Body of pancreas (tissue), 4 donors: Measurements from ENCODE around the gene UBE2M.

Experiments used
- CTCF ChIP-seq, 7 experiments: fragments of 450-650 bp in 4 of 7; fragments of 200-600 bp in 3 of 7; sonication (generic) in 3 of 7; IDR thresholded peaks; one replicate each; pipeline ENCODE4 v1.5.1; 2016 to 2019; ENCODE audit warnings: antibody characterized with exemption in 7 of 7
- POLR2A ChIP-seq, 3 donors: fragments of 450-650 bp; IDR thresholded peaks; one replicate each; pipeline ENCODE4 v1.6.1; 2016; ENCODE audit warnings: antibody characterized with exemption in 3 of 3, mild to moderate bottlenecking in 2 of 3

DNA sequence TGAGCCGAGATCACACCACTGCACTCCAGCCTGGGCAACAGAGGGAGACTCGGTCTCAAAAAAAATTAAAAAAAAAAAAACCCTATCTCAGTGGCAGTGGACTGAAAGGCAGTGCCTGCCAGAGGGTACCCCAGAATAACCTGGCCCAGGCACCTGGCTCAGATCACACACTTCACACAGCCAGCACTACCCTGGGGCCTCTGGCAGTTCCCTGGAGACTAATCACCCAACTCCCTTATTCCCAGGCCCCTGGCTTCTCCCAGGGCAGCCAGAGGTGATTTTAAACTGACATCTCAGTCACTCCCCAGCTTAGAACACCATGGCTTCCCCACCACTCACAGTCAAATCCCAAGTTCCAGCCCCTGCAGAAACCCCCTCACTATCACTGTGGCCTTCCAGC lies 43.2 kb downstream of the UBE2M start:
- TF ChIP-seq CTCF (IDR thresholded peaks at IDR 0.05) (no peak), POLR2A (IDR thresholded peaks at IDR 0.05) (no peak)
